Activated CD4-positive, alpha-beta T cell treated with anti-CD3 and anti-CD28 coated beads for 48 hours (primary cell): Measurements from ENCODE around the gene GALNS.

Experiments used
- DNase-seq: peaks from one replicate; pipeline ENCODE4 v3.0.0-alpha.2; 2020

The GALNS gene

DNA sequence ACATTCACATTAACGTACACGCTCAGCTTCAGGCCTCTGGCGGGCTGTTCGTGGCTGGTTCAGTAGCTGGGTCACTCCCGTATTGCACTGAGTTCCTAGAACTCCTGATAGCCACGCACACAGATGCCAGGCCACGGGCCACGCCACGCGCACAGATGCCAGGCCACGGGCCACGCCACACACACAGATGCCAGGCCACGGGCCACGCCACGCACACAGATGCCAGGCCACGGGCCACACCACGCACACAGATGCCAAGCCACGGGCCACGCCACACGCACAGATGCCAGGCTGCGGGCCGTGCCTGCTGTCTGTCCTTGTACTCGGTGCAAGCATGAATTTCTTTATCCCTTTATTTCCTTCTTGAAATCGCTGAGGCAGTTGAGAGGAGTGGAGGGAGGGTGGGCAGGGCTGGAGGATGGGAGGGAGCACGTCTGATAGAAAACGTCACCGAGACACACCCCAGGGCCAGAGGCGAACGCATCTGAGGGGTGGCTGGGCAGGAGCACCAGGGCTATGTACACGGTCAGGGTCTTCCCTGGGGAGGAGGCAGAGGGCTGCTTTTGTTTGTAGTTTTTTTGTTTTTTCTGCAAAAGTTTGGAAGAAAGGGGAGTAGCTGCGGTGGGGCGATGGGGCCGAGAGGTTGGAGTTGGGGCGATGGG lies 18.3 kb upstream of the GALNS start:
- no peak for DNase-seq

DNA sequence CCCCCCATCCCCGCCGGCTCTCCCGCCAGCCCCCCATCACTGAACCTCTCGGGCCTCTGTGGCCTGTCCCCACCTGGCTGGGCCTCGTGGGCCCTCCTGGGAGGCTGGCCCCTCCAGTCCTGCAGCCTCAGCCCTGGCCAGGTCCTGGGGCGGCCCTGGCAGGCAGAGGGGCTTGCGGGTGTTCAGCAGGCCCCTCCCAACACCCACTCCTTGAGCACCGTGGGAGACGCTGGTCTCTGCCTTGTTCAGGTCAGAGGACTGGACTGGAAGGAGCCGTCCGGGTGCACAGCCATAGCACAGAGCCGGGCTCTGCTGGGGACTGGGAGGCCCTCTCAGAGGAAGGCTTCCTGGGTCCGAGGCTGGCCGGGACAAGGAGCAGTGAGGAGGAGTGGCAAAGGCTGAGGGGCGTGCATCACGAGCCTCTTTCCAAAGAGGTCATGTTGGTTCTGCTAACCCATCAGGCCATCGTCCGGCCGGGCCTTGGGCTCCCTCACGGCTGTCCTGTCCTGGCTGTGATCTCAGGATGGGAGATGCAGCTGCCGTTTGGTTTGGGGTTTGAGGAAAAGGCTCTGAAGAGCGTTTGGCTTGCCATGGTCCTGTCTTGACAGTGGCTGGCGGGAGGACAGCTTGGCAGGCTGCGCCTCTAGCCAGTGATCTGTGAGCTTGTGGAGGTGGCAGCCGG lies 16.0 kb upstream of the GALNS start:
- DNase-seq, result no peak

DNA sequence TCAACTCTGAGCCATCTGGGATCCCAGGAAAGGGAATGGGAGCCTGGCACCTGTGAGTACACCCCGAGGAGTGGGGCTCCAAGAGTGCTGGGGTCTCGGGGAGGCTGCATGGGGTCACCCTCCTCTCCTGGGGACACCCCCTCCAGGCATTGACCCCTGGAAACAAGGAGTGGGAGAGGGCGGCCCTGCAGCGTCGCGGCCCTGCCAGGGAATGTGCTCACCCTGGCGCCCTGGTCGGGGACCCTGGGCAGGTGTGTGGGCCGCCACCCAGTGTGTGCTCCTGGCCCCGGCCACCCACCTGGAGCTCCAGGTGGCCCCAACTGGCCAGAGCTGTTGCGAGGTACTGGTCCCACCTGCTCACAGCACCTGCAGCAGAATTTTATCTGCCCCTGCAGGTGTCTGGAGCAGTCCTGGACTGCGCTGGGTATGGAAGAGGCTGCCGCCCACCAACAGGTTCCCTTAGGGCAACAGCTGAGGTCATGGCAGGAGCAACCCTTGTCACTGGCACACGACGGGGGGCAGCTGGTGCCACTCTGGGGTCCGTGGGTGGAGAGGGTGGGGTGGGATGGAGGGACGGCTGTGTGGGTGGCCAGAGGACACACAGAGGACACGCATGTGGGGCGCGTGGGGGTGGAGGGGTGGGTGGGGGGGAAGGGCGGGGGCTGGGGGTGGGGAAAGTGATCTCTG lies 15.1 kb upstream of the GALNS start:
- no peak for DNase-seq

DNA sequence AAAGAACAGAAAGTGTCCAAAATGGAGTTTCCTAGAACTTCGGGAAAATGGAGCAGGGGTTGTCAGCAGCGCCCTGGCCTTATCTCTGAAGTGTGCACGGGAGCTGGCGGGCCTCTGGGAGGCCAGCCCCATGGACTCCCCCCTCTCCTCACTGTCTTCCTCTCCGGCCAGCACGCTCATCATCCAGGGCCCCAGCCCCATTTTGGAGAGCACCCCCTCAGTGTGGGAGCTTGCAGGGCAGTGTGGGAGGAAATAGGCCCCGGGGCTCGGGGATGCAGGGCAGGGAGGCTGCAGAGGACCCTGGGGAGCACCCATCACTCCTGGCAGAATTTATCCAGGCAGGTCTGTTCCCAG lies 14.6 kb upstream of the GALNS start:
- no peak for DNase-seq

DNA sequence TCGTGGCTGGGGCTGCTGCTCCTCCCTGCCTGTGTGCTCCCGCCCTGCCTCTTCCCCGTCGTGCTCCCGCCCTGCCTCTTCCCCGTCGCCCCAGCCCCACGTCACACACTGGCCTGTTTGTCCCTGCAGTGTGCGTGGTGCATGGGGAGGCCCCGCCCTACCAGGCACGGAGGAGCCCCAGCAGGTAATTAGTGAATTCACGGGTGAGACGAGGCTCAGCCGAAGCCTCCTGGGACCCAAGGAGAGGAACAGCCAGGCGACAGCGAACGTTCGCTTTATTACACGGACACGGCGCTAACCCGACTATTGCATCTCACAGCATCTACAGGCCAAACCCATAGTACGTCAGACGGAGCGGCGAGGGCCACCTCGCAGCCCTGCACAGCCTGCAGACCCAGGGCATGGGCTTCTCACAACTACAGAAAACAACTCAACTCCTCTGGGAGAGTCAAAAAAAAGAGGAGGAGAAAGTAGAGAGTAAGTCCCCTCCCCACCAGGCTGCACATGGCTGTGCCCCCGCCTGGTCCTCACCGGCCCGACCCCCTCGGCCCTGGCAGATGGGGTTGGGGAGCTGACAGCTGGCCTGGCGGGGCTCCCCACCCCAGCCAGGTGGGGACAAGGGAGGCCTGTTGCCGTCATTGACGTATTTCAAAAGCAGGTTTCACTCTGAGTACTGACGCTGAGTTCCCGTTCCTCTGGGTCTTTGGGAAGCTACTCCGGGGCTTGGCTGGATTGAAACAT lies 14.0 kb upstream of the GALNS start:
- DNase-seq, result no peak

DNA sequence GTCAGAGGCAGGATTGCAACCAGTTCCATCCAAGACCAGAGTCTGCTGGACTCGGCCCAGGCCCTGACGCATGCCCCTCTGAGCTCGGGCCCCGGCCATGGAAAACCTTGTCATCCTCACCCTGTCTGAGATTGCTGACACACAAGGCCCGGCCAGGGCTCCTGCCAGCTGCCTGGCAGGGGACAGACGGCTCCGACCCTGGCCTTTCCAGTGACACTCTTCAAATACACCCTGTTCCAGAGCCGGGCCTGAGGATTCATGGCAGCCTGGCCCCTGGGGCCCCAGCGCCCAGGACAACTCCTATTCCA lies 12.9 kb upstream of the GALNS start:
- DNase-seq, result no peak

DNA sequence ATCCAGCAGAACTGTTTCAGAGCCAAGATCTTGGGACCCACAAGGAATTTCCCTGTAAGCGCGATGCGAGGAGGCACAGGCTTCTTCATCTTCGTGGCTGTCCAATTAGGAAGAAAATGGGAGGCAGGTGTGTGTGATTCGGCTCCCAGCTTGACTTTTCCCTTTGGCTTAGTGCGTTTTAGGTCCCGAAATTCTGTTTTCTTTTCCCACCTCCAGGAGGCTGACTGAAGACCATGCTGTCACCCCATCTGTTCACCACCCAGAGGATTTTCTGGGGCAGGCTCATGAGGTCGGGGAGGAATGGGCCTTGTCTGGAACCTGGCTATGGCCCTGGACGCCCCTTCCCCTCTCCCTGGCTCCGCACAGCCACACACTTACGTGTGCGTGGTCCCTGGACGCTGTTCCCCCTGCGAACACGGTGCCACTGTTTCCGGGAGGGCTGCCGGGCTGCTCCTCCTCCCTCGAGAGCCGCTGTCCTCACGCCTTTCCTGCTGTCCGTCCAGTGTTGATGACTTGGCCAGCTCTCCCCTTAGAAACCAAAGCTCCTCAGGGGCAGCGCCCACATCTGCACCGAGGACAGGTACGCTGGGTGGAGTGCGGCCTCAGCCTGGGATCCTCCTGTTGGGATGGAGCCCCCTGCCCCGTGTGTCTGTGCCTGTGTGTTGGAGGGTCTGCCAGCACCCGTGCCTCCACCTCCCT lies 12.4 kb upstream of the GALNS start:
- DNase-seq, result no peak

DNA sequence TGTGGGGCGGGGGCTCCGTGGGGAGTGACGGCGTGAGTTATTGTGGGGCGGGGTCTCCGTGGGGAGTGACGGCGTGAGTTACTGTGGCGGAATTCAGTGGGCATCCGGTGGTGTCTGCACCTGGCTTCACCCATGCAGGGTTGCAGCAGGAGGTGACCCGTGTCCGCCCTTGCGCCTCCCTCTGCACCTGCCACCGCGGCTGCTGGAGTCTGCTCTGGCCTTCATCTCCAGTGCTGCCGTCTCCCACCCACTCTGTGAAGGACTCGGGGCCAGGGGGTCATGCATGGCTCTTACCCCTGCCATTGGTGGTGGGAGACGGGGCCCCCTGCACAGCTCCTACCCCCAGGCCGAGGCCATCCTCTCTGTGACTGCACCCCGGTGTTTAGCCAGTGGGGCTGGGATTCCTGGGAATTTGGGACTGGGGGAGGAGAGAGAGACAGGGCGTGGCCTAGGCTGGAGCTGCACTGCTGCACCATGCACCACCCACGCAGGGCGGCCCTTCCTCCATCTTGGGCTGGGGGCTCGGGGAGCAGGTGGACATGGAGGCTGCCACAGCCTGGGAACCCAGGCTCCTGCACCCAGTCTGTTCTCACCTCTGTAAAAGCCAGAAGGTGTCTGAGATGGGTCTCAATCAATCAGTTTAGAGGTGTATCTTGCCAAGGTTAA lies 11.0 kb upstream of the GALNS start:
- no peak for DNase-seq

DNA sequence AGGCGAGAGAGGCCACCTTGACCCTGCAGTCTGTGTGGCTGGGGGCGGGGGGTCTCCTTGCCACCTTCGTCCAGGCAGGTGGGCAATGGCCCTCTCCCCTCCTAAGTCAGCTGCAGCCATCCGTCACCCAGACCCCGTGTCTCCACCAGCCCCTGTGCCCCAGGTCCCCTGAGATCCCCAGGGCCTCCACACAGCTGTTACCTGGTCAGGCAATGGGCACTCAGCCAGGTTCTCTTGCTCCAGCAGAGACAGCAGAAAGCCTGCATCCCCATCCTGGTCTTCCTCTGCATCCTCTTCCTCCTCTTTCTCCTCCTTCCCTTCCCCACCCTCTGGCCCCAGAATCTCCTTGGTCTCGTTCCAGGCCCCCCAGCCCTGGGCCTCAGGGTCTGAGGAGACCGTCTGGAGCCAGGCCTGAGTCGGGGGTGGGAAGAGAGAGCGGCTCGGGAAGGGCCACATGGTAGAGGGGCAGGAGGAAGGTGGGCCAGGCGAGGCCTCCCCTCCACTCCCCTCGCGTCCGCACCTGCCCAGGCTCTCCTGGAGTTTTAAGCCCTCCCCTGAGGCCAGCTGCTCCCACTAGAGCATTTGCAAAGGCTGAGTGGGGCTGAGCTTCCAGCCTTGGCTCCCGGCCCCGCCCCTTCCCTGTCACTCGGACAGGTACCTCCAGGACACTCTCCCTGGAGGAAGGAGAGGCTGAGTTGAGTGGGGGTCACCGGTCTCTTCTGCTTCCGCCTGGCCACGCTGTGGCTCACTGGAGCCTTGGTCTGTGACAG lies 9.6 kb upstream of the GALNS start, which contains the start of gene PABPN1L:
Gene PABPN1L (minus strand): TSS at position 510 of the 770 bp plus-strand sequence. CDS start 54 bp downstream, at position 456.
- DNase-seq, result no peak

DNA sequence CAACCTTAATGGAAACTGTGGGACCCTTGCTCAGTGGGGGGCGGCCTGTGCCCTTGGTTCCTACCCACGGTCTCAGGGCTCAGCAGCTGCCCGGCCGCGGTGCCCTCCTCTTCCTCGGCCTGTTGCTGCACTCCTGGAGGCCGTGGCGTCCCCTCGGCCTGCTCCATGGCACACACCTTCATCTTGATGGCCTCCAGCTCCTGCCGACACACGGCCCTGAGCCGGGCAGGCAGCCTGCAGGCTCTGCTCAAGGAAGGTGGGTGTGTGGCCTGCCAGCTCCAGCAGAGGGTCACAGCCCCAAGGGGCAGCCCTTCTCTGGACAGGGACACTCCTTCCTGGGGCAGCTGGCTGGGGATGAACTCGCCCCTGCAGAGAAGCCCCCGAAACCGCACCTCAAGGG lies 9.0 kb upstream of the GALNS start:
- DNase-seq, result no peak

DNA sequence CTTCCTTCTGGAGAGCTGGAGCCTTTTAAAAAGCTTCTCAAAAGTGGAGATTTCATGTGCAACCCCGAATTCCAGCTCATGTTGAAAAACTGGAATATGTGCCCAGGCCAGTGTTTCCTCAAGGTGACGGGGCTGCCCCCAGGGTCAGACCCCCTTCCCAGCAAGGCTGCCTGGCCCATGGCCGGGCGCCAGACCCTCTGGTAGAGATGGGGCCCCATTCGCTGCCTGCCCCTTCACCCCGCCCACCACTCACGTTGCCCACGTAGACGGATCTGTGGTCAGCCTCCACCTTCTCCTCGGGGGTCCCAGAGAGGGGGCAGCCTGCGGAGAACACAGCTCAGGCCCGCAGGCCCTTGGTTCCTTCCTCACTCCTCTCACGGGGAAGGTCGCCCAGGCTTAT lies 8.6 kb upstream of the GALNS start:
- DNase-seq, result no peak

DNA sequence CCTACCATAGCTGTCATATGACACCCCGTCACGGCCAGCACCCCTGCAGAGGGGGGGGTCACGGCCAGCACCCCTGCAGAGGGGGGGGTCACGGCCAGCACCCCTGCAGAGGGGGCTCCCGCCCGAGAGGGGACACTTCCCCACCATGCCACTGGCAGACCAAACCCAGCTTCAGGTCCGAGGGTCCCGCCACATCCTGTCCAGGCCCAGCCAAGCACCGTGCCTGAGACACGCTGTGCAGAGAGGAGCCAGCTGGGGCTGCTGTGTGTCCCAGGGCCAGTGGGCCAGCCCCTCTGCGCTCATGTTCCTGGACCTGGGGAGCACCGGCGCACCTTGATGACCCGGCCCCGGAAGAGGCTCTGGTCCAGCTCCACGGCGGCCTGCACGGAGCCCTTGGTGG lies 7.8 kb upstream of the GALNS start:
- no peak for DNase-seq

DNA sequence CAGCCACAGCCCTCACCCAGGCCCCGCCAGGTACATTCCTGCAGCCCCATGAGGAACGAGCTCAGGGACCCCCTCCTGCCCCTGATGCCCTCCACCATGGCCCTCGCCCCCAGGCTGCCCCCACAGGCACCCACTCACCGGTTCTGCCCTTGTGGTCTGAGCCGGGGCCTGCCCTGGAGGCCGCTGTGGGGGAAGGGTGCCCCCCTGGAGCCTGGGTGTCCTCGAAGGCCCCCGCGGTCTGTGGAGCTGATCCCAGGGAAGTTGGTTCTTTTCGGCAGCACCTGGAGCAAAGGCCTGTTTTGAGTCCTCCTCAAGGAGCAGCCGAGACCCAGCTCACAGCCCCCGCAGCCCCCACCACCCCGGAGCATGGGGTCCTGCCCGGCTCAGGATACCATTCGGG lies 7.4 kb upstream of the GALNS start:
- no peak for DNase-seq

DNA sequence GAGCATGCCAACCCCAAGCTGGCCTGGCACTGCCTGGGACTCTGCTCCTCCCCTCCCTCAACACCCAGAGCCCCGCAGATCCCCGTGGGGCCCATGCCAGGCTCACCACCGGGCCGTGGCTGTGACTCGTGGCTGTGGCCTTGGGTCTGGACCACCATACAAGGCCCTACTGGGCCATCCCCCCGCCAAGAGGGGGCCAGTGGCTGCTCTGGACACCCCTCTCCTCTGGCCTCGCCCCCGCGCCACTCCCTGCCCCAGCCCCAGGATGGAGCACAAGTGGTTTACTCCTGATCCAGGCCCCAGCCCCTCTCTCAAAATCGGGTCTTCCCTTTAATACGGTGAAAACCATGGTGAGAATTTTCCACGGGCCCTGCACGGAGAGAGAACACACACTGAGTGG lies 6.7 kb upstream of the GALNS start:
- no peak for DNase-seq

DNA sequence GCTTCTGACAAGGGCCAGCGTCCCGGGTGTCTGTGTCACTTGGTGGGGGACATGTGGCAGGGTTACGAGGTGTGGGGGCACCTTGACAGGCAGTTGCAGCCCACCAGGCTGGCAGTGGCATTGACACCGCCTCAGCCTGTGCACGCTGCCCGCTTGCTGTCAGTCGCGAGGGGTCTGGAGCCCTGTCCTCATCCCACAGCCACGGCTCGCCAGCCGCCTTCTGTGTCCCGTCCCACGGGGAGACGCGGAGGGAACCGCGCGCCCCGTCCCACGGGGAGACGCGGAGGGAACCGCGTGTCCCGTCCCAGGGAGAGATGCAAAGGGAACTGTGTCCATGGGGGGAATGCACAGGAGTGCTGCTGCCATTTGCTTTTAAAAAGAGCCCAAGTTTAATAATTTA lies 6.2 kb upstream of the GALNS start:
- DNase-seq, result no peak

DNA sequence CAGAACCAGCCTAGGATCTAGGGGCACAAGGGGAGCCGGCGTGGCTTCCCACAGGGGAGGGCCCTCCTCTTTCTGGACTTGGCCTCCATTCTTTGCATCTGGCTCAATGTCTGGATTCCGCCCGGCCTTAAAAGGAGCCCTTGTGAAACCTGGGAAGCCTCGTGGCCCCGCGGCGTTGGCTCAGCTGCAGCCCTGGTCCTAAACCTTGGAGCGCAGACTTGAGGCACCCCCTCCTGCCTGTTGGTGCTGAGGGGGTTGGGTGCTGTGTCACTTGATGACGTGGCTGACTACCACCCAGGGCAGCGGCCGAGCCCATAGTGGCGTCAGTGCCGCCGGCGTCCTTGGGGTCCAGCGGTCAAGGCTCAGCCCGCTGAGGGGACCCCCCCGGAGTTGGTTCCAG lies 4.6 kb upstream of the GALNS start:
- no peak for DNase-seq

DNA sequence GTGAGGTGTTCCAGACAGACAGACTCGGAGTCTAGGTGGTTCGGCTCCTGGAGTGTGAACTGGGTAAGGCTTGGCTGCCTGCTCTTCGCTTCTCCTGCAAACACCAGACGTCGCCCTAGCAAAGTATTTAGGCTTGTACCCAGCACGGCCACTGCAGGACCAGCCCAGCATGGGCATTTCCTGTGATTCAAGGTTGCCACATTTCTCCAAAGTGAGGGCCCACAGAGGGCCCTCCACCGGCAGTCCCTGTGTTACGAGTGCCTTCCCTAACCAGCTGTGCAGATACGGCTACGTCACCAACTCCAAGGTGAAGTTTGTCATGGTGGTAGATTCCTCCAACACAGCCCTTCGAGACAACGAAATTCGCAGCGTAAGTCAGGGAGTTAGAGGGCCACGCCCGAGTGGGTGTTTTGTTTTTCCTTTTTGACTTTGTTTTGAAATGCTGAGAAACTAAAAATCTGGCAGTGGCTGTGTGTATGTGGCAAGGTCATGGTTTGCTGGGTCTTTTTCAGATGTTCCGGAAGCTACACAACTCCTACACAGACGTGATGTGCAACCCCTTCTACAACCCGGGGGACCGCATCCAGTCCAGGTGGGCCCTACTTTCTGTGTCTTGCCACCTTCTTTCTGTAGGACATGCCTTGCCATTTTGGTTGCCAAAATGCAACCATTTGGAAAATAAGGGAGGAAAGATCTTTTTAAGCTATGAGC lies 2.8 kb upstream of the GALNS start:
- DNase-seq, result no peak

DNA sequence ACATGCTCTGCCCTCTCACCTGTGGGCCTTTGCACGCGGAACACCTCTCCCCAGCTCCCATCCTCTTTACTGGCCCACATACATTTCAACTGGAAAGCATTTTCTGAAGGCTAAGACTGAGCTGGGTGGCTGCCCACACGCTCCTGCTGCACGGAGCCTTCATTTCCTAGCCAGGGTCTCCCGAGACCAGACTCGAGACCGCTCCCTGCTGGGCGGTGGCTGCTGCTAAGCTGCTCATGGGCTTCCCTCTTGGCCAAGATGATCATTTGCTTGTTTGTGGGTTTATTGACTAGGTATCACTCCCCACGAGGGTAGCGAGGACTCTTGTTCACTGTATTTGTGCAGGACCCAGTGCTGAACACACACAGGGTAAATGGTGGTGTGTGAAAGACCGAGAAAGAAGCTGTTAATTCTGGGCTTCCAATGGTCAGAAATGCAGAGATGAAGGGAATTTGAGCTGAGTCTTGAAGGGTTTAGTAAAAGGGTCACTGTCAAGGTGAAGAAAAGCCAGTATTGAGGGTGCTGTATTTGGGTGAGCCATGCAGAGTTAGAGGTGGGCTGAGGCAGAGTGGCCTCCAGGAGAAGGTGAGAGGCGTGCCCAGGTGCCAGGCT lies 1.1 kb upstream of the GALNS start:
- DNase-seq, result peak; percentile 84

DNA sequence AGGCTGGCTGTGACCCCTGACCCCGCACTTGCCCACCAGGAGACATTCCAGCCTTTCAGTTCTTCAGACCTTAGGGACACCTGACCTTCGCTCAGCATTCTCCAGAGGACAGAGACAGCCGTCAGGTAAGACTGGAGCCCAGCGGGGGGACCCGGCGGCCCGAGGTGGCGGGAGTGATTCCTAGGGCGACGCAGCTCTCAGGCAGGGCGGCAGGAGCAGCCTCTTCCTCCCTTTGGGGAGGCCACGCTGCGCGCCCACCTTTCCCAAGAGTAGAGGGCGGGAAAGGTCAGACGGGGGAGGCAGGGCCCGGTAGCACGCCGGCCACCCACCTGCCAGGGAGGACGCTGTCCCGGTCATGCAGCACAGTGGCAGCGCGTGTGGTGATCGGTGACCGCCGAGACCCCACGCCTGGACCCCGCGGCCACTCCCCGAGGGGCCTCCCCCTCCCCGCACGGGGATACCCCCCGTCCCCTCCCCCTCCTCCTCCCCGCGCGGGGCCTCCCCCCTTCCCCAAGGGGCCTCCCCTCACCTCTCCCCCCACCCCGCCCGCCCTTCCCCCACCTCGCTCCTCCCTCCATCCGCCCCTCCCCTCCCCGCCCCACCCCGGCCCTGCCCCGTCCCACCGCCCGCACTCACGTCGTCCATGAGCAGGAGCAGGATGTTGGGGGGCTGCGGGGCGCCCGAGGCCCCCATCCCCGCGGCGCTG lies 472 bp downstream of the GALNS start:
- no peak for DNase-seq

DNA sequence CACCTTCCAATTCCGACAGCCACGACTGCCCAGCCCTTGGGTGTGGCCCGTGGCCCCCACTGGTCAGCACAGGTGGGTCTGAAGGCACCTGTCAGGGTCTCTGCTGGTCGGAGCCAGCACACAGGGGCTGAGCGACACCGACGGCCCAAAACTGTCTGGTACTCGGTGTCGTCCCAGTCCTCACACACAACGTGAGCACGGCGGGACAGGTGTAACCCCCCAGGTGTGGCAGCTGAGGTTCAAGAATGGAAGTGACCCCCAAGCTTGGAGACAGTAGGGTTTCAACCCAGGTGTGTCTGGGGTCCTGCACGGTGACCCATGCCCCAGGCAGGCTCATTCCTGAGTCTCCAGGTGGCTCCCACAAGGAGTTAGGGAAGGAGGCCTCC lies 1.0 kb downstream of the GALNS start:
- no peak for DNase-seq
